SK-N-SH treated with all-trans-retinoic acid at 6 μM for 48 hours (cell line): ENCODE data around the gene POFUT1.

Experiments used
- ATAC-seq: fragments of 200-7000 bp; cut with Tn5 transposase; 3 replicates; pipeline ENCODE4 v1.9.1; 2020; ENCODE audit warnings: mild to moderate bottlenecking, moderate library complexity
- ARNTL ChIP-seq: fragments of 450-650 bp; formaldehyde crosslinking; IDR thresholded peaks from 2 replicates; pipeline ENCODE4 v1.5.0; 2020; ENCODE audit warnings: low read depth, mild to moderate bottlenecking, moderate library complexity, borderline replicate concordance
- CREB5 ChIP-seq: fragments of 250-450 bp; sonication (Bioruptor Pico); IDR thresholded peaks from 2 replicates; pipeline ENCODE4 v1.5.1; 2020; ENCODE audit warnings: low read depth, mild to moderate bottlenecking, moderate library complexity
- CSDC2 ChIP-seq: fragments of 250-450 bp; sonication (Bioruptor Pico); IDR thresholded peaks from 2 replicates; pipeline ENCODE4 v1.5.0; 2020; ENCODE audit warnings: mild to moderate bottlenecking, moderate library complexity
- CSRNP3 ChIP-seq: fragments of 250-450 bp; sonication (Bioruptor Pico); IDR thresholded peaks from 2 replicates; pipeline ENCODE4 v1.5.1; 2021; ENCODE audit warnings: mild to moderate bottlenecking, moderate library complexity
- ESRRG ChIP-seq: fragments of 250-450 bp; sonication (Bioruptor Pico); IDR thresholded peaks from 2 replicates; pipeline ENCODE4 v1.6.1; 2021; ENCODE audit warnings: mild to moderate bottlenecking
- GLIS3 ChIP-seq: fragments of 250-450 bp; sonication (Bioruptor Pico); IDR thresholded peaks from 2 replicates; pipeline ENCODE4 v1.5.0; 2020; ENCODE audit warnings: mild to moderate bottlenecking, moderate library complexity
- ISL1 ChIP-seq: fragments of 250-450 bp; sonication (Bioruptor Pico); IDR thresholded peaks from 2 replicates; pipeline ENCODE4 v2.1.2; 2022; ENCODE audit warnings: mild to moderate bottlenecking, moderate library complexity
- OSR1 ChIP-seq: fragments of 250-450 bp; sonication (Bioruptor Pico); IDR thresholded peaks from 2 replicates; pipeline ENCODE4 v1.8.0; 2022; ENCODE audit warnings: moderate library complexity, mild to moderate bottlenecking, inconsistent platforms
- PATZ1 ChIP-seq: fragments of 250-450 bp; sonication (Bioruptor Pico); IDR thresholded peaks from 2 replicates; pipeline ENCODE4 v1.8.0; 2020; ENCODE audit warnings: mild to moderate bottlenecking, moderate library complexity, borderline replicate concordance
- POU6F1 ChIP-seq: fragments of 250-450 bp; sonication (Bioruptor Pico); IDR thresholded peaks from 2 replicates; pipeline ENCODE4 v1.8.0; 2021; ENCODE audit warnings: low read depth, mild to moderate bottlenecking, moderate library complexity, borderline replicate concordance
- PPARA ChIP-seq: fragments of 250-450 bp; sonication (Bioruptor Pico); IDR thresholded peaks from 2 replicates; pipeline ENCODE4 v1.5.0; 2020; ENCODE audit warnings: mild to moderate bottlenecking, borderline replicate concordance
- RARB ChIP-seq: fragments of 250-450 bp; sonication (Bioruptor Pico); IDR thresholded peaks from 2 replicates; pipeline ENCODE4 v1.8.0; 2021; ENCODE audit warnings: mild to moderate bottlenecking, moderate library complexity
- SNAI2 ChIP-seq: fragments of 250-450 bp; sonication (Bioruptor Pico); IDR thresholded peaks from 2 replicates; pipeline ENCODE4 v1.5.0; 2020; ENCODE audit warnings: mild to moderate bottlenecking, moderate library complexity
- TOX ChIP-seq: fragments of 250-450 bp; sonication (Bioruptor Pico); IDR thresholded peaks from 2 replicates; pipeline ENCODE4 v1.8.0; 2021; ENCODE audit warnings: mild to moderate bottlenecking, moderate library complexity, borderline replicate concordance
- TSHZ2 ChIP-seq: fragments of 250-450 bp; sonication (Bioruptor Pico); IDR thresholded peaks from 2 replicates; pipeline ENCODE4 v1.5.0; 2020; ENCODE audit warnings: mild to moderate bottlenecking, moderate library complexity
- ZC3H10 ChIP-seq: fragments of 250-450 bp; sonication (Bioruptor Pico); IDR thresholded peaks from 2 replicates; pipeline ENCODE4 v1.5.1; 2021; ENCODE audit warnings: mild to moderate bottlenecking, moderate library complexity
- ZFP3 ChIP-seq: fragments of 250-450 bp; sonication (Bioruptor Pico); IDR thresholded peaks from 2 replicates; pipeline ENCODE4 v1.5.0; 2020; ENCODE audit warnings: mild to moderate bottlenecking, moderate library complexity
- ZFP30 ChIP-seq: fragments of 450-650 bp; formaldehyde crosslinking; IDR thresholded peaks from 2 replicates; pipeline ENCODE4 v1.5.0; 2022; ENCODE audit warnings: mild to moderate bottlenecking, moderate library complexity
- ZNF565 ChIP-seq: fragments of 450-650 bp; formaldehyde crosslinking; conservative IDR thresholded peaks from 2 replicates; pipeline ENCODE4 v1.5.0; 2020; ENCODE audit warnings: low read depth, mild to moderate bottlenecking, moderate library complexity
- ZNF70 ChIP-seq: fragments of 450-650 bp; formaldehyde crosslinking; IDR thresholded peaks from 2 replicates; pipeline ENCODE4 v1.5.0; 2020; ENCODE audit warnings: mild to moderate bottlenecking, moderate library complexity
- ZNF8 ChIP-seq: fragments of 450-650 bp; formaldehyde crosslinking; IDR thresholded peaks from 2 replicates; pipeline ENCODE4 v1.5.0; 2020; ENCODE audit warnings: mild to moderate bottlenecking, moderate library complexity

POFUT1 gene

GRCh38 chr20:32226391-32226790, 18.7 kb downstream of the POFUT1 start (continued):
- no peak for TF ChIP-seq TSHZ2
- no peak for TF ChIP-seq RARB (CRISPR knock-in tag)
- TF ChIP-seq OSR1 (CRISPR knock-in tag): no peak
- no peak for TF ChIP-seq ZFP3 (CRISPR knock-in tag)
- no peak for TF ChIP-seq ISL1 (CRISPR knock-in tag)
- TF ChIP-seq CREB5 (CRISPR knock-in tag): no peak
- TF ChIP-seq TOX: no peak
- no peak for TF ChIP-seq ARNTL
- TF ChIP-seq ZC3H10 (CRISPR knock-in tag): no peak
- no peak for TF ChIP-seq SNAI2 (CRISPR knock-in tag)

- TF ChIP-seq CSRNP3 (CRISPR knock-in tag) (no peak), ARNTL (no peak), ZFP3 (CRISPR knock-in tag) (no peak), ZNF8 (CRISPR knock-in tag) (no peak), POU6F1 (CRISPR knock-in tag) (no peak), SNAI2 (CRISPR knock-in tag) (no peak), CSDC2 (CRISPR knock-in tag) (no peak), ZC3H10 (CRISPR knock-in tag) (no peak), GLIS3 (CRISPR knock-in tag) (no peak), PATZ1 (CRISPR knock-in tag) (no peak)
- ATAC-seq: no peak
These were observed 19.6 kb downstream of the POFUT1 start for GRCh38 chr20:32227306-32227705.

- no peak for ATAC-seq
- TF ChIP-seq ESRRG (CRISPR knock-in tag) (no peak), PPARA (CRISPR knock-in tag) (no peak), TSHZ2 (no peak), ZC3H10 (CRISPR knock-in tag) (no peak), CSRNP3 (CRISPR knock-in tag) (no peak), TOX (no peak), OSR1 (CRISPR knock-in tag) (no peak), POU6F1 (CRISPR knock-in tag) (no peak), ZNF70 (CRISPR knock-in tag) (no peak), ZFP30 (no peak), ZNF565 (CRISPR knock-in tag) (no peak), CSDC2 (CRISPR knock-in tag) (no peak)
These were observed 20.3 kb downstream of the POFUT1 start for GRCh38 chr20:32227744-32228688.
